ENCODE results near the gene ANO9.

GRCh38 chr11:428295-428694, 13.5 kb downstream of the ANO9 start:
- TF ChIP-seq EZH2 (IDR thresholded peaks at IDR 0.05; ENCODE audit: insufficient read depth, poor library complexity, severe bottlenecking) (no peak), EZH2phosphoT487 (IDR thresholded peaks at IDR 0.05; ENCODE audit: insufficient read depth, low read depth) (no peak)
